H9 (cell line): ENCODE data around the gene CCDC141. TPM values are rescaled to one million over a fixed set of nuclear protein-coding genes. Genes with fewer than 3 reads are reported as not detected.

Experiments
- DNase-seq: peaks from one replicate; pipeline ENCODE4 v3.0.0-alpha.2; 2017
- H2AFZ ChIP-seq: one replicate; pipeline ENCODE4 v1.6.1; 2013; ENCODE audit warnings: mild to moderate bottlenecking, low read length, control low read depth, moderate library complexity
- H2AK5ac ChIP-seq: 2 replicates; pipeline ENCODE4 v1.6.1; 2013; ENCODE audit warnings: low read length, control low read depth, mixed read lengths; ENCODE audit not compliant: insufficient read length
- H2BK120ac ChIP-seq: one replicate; pipeline ENCODE4 v1.6.1; 2013; ENCODE audit warnings: low read depth, mild to moderate bottlenecking, low read length, control low read depth, inconsistent platforms; ENCODE audit not compliant: poor library complexity, severe bottlenecking
- H2BK12ac ChIP-seq: 2 replicates; pipeline ENCODE4 v1.6.1; 2013; ENCODE audit warnings: low read length, control low read depth, mixed read lengths, low read depth; ENCODE audit not compliant: insufficient read length
- H2BK15ac ChIP-seq: 2 replicates; pipeline ENCODE4 v1.6.1; 2013; ENCODE audit warnings: low read depth, low read length, control low read depth
- H2BK20ac ChIP-seq: one replicate; pipeline ENCODE4 v1.6.1; 2013; ENCODE audit warnings: low read depth, mild to moderate bottlenecking, low read length, control low read depth, inconsistent platforms; ENCODE audit not compliant: poor library complexity, severe bottlenecking
- H2BK5ac ChIP-seq: 2 replicates; pipeline ENCODE4 v1.6.1; 2013; ENCODE audit warnings: low read length, control low read depth, mixed read lengths; ENCODE audit not compliant: insufficient read length
- H3K14ac ChIP-seq: 2 replicates; pipeline ENCODE4 v1.6.1; 2013; ENCODE audit warnings: low read length, control low read depth; ENCODE audit not compliant: insufficient read depth
- H3K18ac ChIP-seq: 2 replicates; pipeline ENCODE4 v1.6.1; 2013; ENCODE audit warnings: low read depth, mild to moderate bottlenecking, mixed read lengths, low read length, control low read depth; ENCODE audit not compliant: insufficient read length
- H3K23ac ChIP-seq: 2 replicates; pipeline ENCODE4 v1.6.1; 2013; ENCODE audit warnings: low read length, control low read depth, mixed read lengths, low read depth; ENCODE audit not compliant: insufficient read length
- H3K23me2 ChIP-seq: 2 replicates; pipeline ENCODE4 v1.6.1; 2013; ENCODE audit warnings: low read depth, mild to moderate bottlenecking, mixed read lengths, low read length, control low read depth; ENCODE audit not compliant: insufficient read length, poor library complexity, severe bottlenecking
- H3K27ac ChIP-seq: 2 replicates; pipeline ENCODE4 v1.5.1; 2013; ENCODE audit warnings: low read length, control low read depth, mixed read lengths, low read depth; ENCODE audit not compliant: insufficient read length
- H3K27me3 ChIP-seq: 2 replicates; pipeline ENCODE4 v1.6.1; 2013; ENCODE audit warnings: low read length, control low read depth, inconsistent platforms; ENCODE audit not compliant: insufficient read depth
- H3K4ac ChIP-seq: 2 replicates; pipeline ENCODE4 v1.6.1; 2013; ENCODE audit warnings: low read depth, mild to moderate bottlenecking, control low read depth, inconsistent platforms, low read length, moderate library complexity
- H3K4me1 ChIP-seq: 2 replicates; pipeline ENCODE4 v1.6.1; 2013; ENCODE audit warnings: low read length, control low read depth, inconsistent platforms; ENCODE audit not compliant: insufficient read depth
- H3K4me2 ChIP-seq: 2 replicates; pipeline ENCODE4 v1.6.1; 2013; ENCODE audit warnings: low read length, control low read depth, mixed read lengths; ENCODE audit not compliant: insufficient read length, insufficient read depth
- H3K56ac ChIP-seq: 2 replicates; pipeline ENCODE4 v1.6.1; 2013; ENCODE audit warnings: low read depth, mild to moderate bottlenecking, mixed read lengths, low read length, control low read depth; ENCODE audit not compliant: insufficient read length
- H3K79me1 ChIP-seq: 2 replicates; pipeline ENCODE4 v1.6.1; 2013; ENCODE audit warnings: low read depth, mild to moderate bottlenecking, moderate library complexity, low read length, control low read depth, inconsistent platforms; ENCODE audit not compliant: insufficient read depth, poor library complexity, severe bottlenecking
- H3K79me2 ChIP-seq: 2 replicates; pipeline ENCODE4 v1.6.1; 2013; ENCODE audit warnings: low read length, control low read depth, inconsistent platforms; ENCODE audit not compliant: insufficient read depth
- H3K9ac ChIP-seq: 2 replicates; pipeline ENCODE4 v1.6.1; 2013; ENCODE audit warnings: low read length, control low read depth, mixed read lengths; ENCODE audit not compliant: insufficient read length; ENCODE audit errors: extremely low read depth
- H3K9me3 ChIP-seq: one replicate; pipeline ENCODE4 v1.6.1; 2013; ENCODE audit warnings: low read depth, low read length, inconsistent platforms; ENCODE audit not compliant: control insufficient read depth
- H3T11ph ChIP-seq: one replicate; pipeline ENCODE4 v1.6.1; 2013; ENCODE audit warnings: mild to moderate bottlenecking, low read length, control low read depth, inconsistent platforms
- H4K20me1 ChIP-seq: one replicate; pipeline ENCODE4 v1.6.1; 2013; ENCODE audit not compliant: control insufficient read depth, insufficient read length, insufficient read depth
- H4K5ac ChIP-seq: 2 replicates; pipeline ENCODE4 v1.6.1; 2013; ENCODE audit warnings: low read depth, mild to moderate bottlenecking, mixed read lengths, low read length, control low read depth; ENCODE audit not compliant: insufficient read length
- H4K8ac ChIP-seq: replicated peaks from 2 replicates; pipeline ENCODE4 v1.6.1; 2013; ENCODE audit warnings: low read length, control low read depth, mixed read lengths, low read depth; ENCODE audit not compliant: insufficient read length
- H4K91ac ChIP-seq: 2 replicates; pipeline ENCODE4 v1.6.1; 2013; ENCODE audit warnings: low read depth, mild to moderate bottlenecking, moderate library complexity, mixed read lengths, low read length, control low read depth; ENCODE audit not compliant: insufficient read length
- H3K27ac Mint-ChIP-seq, 3 experiments: 2 replicates in 2 of 3; 3 replicates in 1 of 3; pipeline ENCODE4 v1.8.0; 2020 to 2021; ENCODE audit warnings: mixed read lengths in 3 of 3, mild to moderate bottlenecking in 1 of 3, moderate library complexity in 1 of 3
- H3K27me3 Mint-ChIP-seq: 2 replicates; pipeline ENCODE4 v1.8.0; 2021; ENCODE audit warnings: low read depth, mild to moderate bottlenecking, moderate library complexity, mixed read lengths
- H3K36me3 Mint-ChIP-seq, 3 experiments: 2 replicates in 2 of 3; 3 replicates in 1 of 3; pipeline ENCODE4 v1.8.0; 2020 to 2021; ENCODE audit warnings: low read depth in 3 of 3, mixed read lengths in 3 of 3; ENCODE audit not compliant: insufficient read depth in 1 of 3
- H3K4me1 Mint-ChIP-seq, 2 experiments: 2 replicates each; pipeline ENCODE4 v1.8.0; 2020; ENCODE audit warnings: mixed read lengths in 2 of 2
- H3K4me3 Mint-ChIP-seq, 2 experiments: 2 replicates in 1 of 2; 3 replicates in 1 of 2; pipeline ENCODE4 v1.8.0; 2020 to 2021; ENCODE audit warnings: mild to moderate bottlenecking in 2 of 2, mixed read lengths in 2 of 2, moderate library complexity in 1 of 2
- H3K9me3 Mint-ChIP-seq, 2 experiments: 2 replicates in 1 of 2; 3 replicates in 1 of 2; pipeline ENCODE4 v1.8.0; 2020; ENCODE audit warnings: mild to moderate bottlenecking in 2 of 2, mixed read lengths in 2 of 2, moderate library complexity in 1 of 2
- WGBS: extraction: QIAGEN DNeasy Blood & Tissue Kit; methylation state at CpG from one replicate; pipeline ENCODE4 v1.1.7; 2013; ENCODE audit warnings: missing lambda C conversion rate, low lambda C conversion rate, mixed read lengths; ENCODE audit not compliant: insufficient read length; ENCODE audit errors: extremely low coverage; 5-methylcytosine and 5-hydroxymethylcytosine counted together
- total RNA-seq: library from RNA; stranded (reverse); gene quantifications from 2 replicates; pipeline ENCODE4 v1.2.1, GENCODE V29; 2021
- TF ChIP-seq, protein P1 (sequence below): fragments of 200-600 bp; sonication (generic); conservative IDR thresholded peaks from 3 replicates; pipeline ENCODE4 v1.8.0; 2021; ENCODE audit warnings: antibody characterized with exemption, mild to moderate bottlenecking

The CCDC141 gene
- total RNA-seq, 1 experiment from 2014 or later, result 1.0 TPM

GRCh38 chr2:178998539-178998938 is 51.4 kb downstream of the CCDC141 start:
- Histone ChIP-seq H2BK120ac (no peak overlapping the region), H2BK12ac (no peak overlapping the region), H3K4ac (no peak overlapping the region), H3K23me2 (no peaks in the 10 kb centered on the region), H3K4me1 (no peaks in the 10 kb centered on the region), H3K27me3 (no peaks in the 10 kb centered on the region), H4K8ac (no peak overlapping the region), H2AFZ (no peak overlapping the region), H4K91ac (no peak overlapping the region), H3K18ac (no peak overlapping the region), H4K5ac (no peak overlapping the region), H3K79me2 (no peaks in the 10 kb centered on the region), H3K14ac (no peak overlapping the region), H2BK5ac (no peak overlapping the region), H2AK5ac (no peak overlapping the region), H3K23ac (no peak overlapping the region), H3K56ac (no peak overlapping the region), H2BK15ac (no peak overlapping the region), H3K79me1 (no peaks in the 10 kb centered on the region), H4K20me1 (no peaks in the 10 kb centered on the region), H3K27ac (no peak overlapping the region), H2BK20ac (no peak overlapping the region), H3K9me3 (peaks cover 7% of the 10 kb centered on the region), H3K4me2 (no peak overlapping the region), H3K9ac (no peak overlapping the region), H3T11ph (no peak overlapping the region)
- Mint-ChIP-seq H3K4me1 (no peaks in the 10 kb centered on the region), H3K9me3 (peaks cover 12 to 16% of the 10 kb centered on the region in 2 experiments), H3K4me3 (no peak overlapping the region), H3K27ac (no peak overlapping the region), H3K27me3 (no peaks in the 10 kb centered on the region), H3K36me3 (peaks cover 9 to 18% (median 13%) of the 10 kb centered on the region in 3 experiments)
- TF ChIP-seq, protein P1, sequence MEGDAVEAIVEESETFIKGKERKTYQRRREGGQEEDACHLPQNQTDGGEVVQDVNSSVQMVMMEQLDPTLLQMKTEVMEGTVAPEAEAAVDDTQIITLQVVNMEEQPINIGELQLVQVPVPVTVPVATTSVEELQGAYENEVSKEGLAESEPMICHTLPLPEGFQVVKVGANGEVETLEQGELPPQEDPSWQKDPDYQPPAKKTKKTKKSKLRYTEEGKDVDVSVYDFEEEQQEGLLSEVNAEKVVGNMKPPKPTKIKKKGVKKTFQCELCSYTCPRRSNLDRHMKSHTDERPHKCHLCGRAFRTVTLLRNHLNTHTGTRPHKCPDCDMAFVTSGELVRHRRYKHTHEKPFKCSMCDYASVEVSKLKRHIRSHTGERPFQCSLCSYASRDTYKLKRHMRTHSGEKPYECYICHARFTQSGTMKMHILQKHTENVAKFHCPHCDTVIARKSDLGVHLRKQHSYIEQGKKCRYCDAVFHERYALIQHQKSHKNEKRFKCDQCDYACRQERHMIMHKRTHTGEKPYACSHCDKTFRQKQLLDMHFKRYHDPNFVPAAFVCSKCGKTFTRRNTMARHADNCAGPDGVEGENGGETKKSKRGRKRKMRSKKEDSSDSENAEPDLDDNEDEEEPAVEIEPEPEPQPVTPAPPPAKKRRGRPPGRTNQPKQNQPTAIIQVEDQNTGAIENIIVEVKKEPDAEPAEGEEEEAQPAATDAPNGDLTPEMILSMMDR, result no peak
- no peak for DNase-seq
- WGBS, result no CpG with 5 or more reads among the region's 2 CpGs
